ENCODE measurements around the gene NWD2.

DNA sequence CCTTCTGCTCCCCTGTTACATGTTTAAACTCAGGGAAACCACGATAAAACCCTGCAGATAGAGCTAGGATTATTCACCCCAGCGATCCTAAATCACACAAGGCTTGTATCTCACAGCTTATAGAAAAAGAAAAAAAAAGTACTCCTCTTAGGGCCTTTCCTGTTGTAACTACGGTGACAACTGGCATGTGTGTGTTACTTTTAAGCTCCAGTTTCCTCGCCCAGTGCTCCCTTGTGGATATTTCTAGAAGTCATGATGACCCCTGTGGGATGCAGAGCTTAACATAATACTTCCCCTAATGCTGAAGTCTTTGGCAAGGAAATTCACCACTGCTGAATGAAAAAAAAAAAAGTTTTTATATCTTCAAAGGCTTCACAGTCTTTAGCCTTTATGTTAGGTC, 114.7 kb downstream of the NWD2 start:
- TF ChIP-seq EZH2 (IDR thresholded peaks at IDR 0.05; ENCODE audit: low read depth) = no peak
- TF ChIP-seq, protein P1, sequence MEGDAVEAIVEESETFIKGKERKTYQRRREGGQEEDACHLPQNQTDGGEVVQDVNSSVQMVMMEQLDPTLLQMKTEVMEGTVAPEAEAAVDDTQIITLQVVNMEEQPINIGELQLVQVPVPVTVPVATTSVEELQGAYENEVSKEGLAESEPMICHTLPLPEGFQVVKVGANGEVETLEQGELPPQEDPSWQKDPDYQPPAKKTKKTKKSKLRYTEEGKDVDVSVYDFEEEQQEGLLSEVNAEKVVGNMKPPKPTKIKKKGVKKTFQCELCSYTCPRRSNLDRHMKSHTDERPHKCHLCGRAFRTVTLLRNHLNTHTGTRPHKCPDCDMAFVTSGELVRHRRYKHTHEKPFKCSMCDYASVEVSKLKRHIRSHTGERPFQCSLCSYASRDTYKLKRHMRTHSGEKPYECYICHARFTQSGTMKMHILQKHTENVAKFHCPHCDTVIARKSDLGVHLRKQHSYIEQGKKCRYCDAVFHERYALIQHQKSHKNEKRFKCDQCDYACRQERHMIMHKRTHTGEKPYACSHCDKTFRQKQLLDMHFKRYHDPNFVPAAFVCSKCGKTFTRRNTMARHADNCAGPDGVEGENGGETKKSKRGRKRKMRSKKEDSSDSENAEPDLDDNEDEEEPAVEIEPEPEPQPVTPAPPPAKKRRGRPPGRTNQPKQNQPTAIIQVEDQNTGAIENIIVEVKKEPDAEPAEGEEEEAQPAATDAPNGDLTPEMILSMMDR (conservative IDR thresholded peaks at IDR 0.05) = no peak
